ENCODE measurements around the gene TMEM132D. TPM values are rescaled to one million over a fixed set of nuclear protein-coding genes. Genes with fewer than 3 reads are reported as not detected.

The TMEM132D gene
- total RNA-seq, 1 experiment from 2014 or later: not detected

DNA sequence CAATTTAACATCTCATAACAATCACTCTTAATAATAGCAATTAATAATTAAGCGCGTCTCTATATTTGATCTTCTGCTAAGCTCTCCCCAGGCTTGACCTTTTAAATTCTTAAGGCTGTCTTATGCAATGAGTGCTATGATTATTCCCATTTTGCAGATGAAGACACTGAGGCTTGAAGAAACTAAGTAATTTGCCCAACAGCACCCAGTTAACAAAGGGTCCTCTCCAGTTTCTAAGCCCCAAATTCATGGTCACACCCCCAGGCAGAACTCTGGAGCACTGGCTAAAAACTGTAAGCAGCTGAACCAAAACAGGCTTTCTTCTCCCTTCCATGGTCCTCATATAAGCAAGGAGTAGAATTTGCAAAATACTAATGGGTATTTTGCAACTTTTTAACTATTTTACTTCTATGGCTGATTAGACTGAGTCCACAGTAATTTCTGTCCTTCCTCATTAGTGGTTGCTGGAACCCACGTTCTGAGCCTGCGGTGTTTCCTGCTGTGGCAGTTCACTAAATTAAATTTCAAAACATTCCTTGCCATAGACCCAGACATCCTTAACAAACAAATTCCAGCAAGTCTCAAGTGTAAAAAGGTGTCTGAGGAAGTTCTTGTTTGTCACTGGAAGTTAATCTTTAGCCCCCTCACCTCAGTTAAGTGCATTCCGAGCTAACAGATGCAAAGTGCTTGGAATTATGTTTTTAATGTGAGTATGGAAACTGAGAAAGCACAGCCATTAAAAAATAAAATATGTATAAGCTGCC, 76.5 kb downstream of the TMEM132D start:
- Histone ChIP-seq H3K4me1 (ENCODE audit: control insufficient read depth, insufficient read depth, low read length) (no peaks in the 10 kb centered on the region), H3K9me3 (ENCODE audit: control insufficient read depth, insufficient read depth, low read depth, low read length) (no peaks in the 10 kb centered on the region), H3K36me3 (ENCODE audit: control insufficient read depth, insufficient read depth, low read length) (no peaks in the 10 kb centered on the region), H3K27me3 (ENCODE audit: control insufficient read depth, insufficient read depth, low read length) (no peaks in the 10 kb centered on the region), H3K4me3 (ENCODE audit: low read depth in 2 of 2, low read length in 2 of 2) (no peak overlapping the region), H3K27ac (ENCODE audit: low read length) (no peak overlapping the region)
- ChIA-PET CTCF (no interaction called here), POLR2A (no interaction called here)
- in situ Hi-C loops (cut with HindIII; ENCODE audit: low pct_unique_long_range_greater_than_20kb, low sequenced_read_pairs): no loop called here
- no peak for ATAC-seq
- intact Hi-C loops (cut with micrococcal nuclease; ENCODE audit: unreplicated experiment): no loop called here
- BruUV-seq (replicated peaks): no TSS peak
- no peak for DNase-seq (ENCODE audit: low read depth, low spot score)
- TF ChIP-seq, protein P1, sequence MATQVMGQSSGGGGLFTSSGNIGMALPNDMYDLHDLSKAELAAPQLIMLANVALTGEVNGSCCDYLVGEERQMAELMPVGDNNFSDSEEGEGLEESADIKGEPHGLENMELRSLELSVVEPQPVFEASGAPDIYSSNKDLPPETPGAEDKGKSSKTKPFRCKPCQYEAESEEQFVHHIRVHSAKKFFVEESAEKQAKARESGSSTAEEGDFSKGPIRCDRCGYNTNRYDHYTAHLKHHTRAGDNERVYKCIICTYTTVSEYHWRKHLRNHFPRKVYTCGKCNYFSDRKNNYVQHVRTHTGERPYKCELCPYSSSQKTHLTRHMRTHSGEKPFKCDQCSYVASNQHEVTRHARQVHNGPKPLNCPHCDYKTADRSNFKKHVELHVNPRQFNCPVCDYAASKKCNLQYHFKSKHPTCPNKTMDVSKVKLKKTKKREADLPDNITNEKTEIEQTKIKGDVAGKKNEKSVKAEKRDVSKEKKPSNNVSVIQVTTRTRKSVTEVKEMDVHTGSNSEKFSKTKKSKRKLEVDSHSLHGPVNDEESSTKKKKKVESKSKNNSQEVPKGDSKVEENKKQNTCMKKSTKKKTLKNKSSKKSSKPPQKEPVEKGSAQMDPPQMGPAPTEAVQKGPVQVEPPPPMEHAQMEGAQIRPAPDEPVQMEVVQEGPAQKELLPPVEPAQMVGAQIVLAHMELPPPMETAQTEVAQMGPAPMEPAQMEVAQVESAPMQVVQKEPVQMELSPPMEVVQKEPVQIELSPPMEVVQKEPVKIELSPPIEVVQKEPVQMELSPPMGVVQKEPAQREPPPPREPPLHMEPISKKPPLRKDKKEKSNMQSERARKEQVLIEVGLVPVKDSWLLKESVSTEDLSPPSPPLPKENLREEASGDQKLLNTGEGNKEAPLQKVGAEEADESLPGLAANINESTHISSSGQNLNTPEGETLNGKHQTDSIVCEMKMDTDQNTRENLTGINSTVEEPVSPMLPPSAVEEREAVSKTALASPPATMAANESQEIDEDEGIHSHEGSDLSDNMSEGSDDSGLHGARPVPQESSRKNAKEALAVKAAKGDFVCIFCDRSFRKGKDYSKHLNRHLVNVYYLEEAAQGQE (IDR thresholded peaks at IDR 0.05; ENCODE audit: insufficient read depth in 1 of 2, low read depth in 2 of 2, low read length in 1 of 2): no peak
- TF ChIP-seq TCF7L2 (IDR thresholded peaks at IDR 0.05; ENCODE audit: low read depth, low read length): no peak
- TF ChIP-seq, protein P2, sequence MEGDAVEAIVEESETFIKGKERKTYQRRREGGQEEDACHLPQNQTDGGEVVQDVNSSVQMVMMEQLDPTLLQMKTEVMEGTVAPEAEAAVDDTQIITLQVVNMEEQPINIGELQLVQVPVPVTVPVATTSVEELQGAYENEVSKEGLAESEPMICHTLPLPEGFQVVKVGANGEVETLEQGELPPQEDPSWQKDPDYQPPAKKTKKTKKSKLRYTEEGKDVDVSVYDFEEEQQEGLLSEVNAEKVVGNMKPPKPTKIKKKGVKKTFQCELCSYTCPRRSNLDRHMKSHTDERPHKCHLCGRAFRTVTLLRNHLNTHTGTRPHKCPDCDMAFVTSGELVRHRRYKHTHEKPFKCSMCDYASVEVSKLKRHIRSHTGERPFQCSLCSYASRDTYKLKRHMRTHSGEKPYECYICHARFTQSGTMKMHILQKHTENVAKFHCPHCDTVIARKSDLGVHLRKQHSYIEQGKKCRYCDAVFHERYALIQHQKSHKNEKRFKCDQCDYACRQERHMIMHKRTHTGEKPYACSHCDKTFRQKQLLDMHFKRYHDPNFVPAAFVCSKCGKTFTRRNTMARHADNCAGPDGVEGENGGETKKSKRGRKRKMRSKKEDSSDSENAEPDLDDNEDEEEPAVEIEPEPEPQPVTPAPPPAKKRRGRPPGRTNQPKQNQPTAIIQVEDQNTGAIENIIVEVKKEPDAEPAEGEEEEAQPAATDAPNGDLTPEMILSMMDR (IDR thresholded peaks at IDR 0.05): no peak
- no peak for TF ChIP-seq POLR2AphosphoS5 (IDR thresholded peaks at IDR 0.05; ENCODE audit: low read depth, low read length)
- no peak for TF ChIP-seq SIN3A (IDR thresholded peaks at IDR 0.05; ENCODE audit: borderline replicate concordance, insufficient read depth, low read depth, low read length)

DNA sequence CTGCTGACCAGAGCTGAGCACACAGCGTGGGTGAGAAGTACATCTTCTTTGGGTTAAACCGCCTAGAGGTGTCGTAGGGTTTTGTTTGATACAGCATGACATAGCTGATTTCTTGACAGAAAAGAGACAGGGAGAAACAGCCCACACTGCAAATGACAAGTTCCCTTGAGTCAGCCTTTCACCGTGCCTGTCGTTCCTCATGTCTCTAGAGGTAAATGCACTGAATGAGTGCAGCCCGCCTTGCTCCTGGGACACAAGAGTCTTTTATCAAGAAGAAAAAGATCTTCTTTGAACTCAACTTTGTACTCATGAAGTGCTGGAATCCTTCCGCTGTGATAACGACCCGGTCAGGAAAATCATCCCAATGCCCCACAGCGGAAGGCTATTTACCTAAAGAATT, 77.6 kb downstream of the TMEM132D start:
- CTCF ChIA-PET: no interaction called here
- H3K4me1 ChIP-seq (ENCODE audit: control insufficient read depth, insufficient read depth, low read length): no peaks in the 10 kb centered on the region
- H3K27me3 ChIP-seq (ENCODE audit: control insufficient read depth, insufficient read depth, low read length): no peaks in the 10 kb centered on the region
- no peaks in the 10 kb centered on the region for H3K9me3 ChIP-seq (ENCODE audit: control insufficient read depth, insufficient read depth, low read depth, low read length)
- H3K27ac ChIP-seq (ENCODE audit: low read length): no peak overlapping the region
- POLR2A ChIA-PET: no interaction called here
- in situ Hi-C loops (cut with HindIII; ENCODE audit: low pct_unique_long_range_greater_than_20kb, low sequenced_read_pairs): no loop called here
- ATAC-seq: no peak
- TF ChIP-seq, protein P2 (IDR thresholded peaks at IDR 0.05): no peak
- TF ChIP-seq SIN3A (IDR thresholded peaks at IDR 0.05; ENCODE audit: borderline replicate concordance, insufficient read depth, low read depth, low read length) (no peak), POLR2AphosphoS5 (IDR thresholded peaks at IDR 0.05; ENCODE audit: low read depth, low read length) (no peak), TCF7L2 (IDR thresholded peaks at IDR 0.05; ENCODE audit: low read depth, low read length) (no peak)
- TF ChIP-seq, protein P1 (IDR thresholded peaks at IDR 0.05; ENCODE audit: insufficient read depth in 1 of 2, low read depth in 2 of 2, low read length in 1 of 2): no peak
- intact Hi-C loops (cut with micrococcal nuclease; ENCODE audit: unreplicated experiment): no loop called here
- no TSS peak for BruUV-seq (replicated peaks)
- H3K36me3 ChIP-seq (ENCODE audit: control insufficient read depth, insufficient read depth, low read length): no peaks in the 10 kb centered on the region
- no peak for DNase-seq (ENCODE audit: low read depth, low spot score)
- no peak overlapping the region for H3K4me3 ChIP-seq (ENCODE audit: low read depth in 2 of 2, low read length in 2 of 2)
